A549 treated with Hydrocortisone at 1 μM for 4 hours (cell line): ENCODE measurements around the gene PTGES2. TPM values are rescaled to one million over a fixed set of nuclear protein-coding genes. Genes with fewer than 3 reads are reported as not detected.

ENCODE experiments used
- total RNA-seq: library from RNA; stranded (reverse); fragments of 200-300 nt; extraction: Qiagen RNA extraction; gene quantifications from 5 replicates; pipeline ENCODE4 v1.2.3, GENCODE V29; 2022

Gene PTGES2
- 70.5 to 93.8 TPM (median 86.8 TPM) in 5 replicates for total RNA-seq

DNA sequence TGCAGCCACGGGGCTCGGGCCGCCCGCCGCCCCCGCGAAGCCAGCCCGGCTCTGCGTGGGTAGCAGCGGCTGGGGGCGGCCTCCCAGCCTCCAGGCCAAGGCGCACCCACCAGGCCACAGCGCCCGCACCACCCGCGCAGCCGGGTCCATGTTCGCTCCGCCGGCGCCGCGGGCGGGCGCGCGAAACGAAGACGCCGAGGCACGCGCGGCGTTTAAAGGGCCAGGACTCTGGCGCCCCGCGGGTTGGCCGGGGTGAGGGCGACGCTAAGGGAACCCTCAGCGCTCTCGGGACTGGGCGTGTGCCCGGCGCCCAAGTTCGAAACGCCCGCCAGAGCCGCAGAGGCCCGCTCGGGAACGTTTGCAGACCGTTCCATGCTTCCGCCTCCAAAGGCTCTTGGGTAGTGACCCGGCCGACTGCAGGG is at the start of gene PTGES2:
Gene PTGES2 (minus strand): TSS at position 162 of the 422 bp plus-strand sequence. CDS start 12 bp downstream, at position 150.

DNA sequence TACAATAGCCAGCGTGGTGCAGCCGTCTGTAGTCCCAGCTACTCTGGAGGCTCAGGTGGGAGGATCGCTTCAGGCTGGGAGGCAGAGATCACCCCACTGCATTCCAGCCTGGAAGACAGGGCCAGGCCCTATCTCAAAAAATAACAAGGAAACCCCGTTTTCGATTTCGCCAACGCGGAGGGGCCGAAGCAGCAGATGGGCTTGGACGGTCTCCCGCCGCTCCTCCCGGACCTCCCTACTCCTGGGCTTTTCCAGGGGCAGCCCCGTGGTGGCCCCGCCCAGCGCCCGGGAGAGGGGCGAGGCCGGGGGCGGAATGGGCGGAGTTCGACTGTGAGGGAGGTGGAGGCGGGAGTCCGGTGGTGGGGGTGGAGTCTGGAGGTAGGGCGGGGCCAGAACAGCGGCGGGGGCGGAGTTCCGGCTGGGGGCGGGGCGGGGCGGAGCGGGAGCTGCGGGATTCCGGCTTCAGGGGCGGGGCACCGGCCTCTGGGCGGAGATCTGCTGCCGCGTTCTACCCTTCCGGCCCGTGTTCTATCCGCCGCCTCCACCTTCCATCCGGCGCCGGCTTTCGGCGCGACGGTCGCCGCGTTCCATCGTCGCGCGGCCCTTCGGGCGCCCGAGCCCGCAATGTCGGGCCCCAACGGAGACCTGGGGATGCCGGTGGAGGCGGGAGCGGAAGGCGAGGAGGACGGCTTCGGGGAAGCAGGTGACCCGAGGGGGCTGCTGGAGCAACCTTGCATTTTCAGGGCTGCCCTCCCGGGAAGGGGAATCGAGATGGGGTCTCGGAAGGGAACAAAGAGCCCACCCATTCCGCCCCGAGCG is 32.5 kb upstream of the PTGES2 start, which contains the start of gene BBLN:
Gene BBLN (plus strand): TSS at position 482 of the 819 bp plus-strand sequence. CDS start 143 bp downstream, at position 625.

DNA sequence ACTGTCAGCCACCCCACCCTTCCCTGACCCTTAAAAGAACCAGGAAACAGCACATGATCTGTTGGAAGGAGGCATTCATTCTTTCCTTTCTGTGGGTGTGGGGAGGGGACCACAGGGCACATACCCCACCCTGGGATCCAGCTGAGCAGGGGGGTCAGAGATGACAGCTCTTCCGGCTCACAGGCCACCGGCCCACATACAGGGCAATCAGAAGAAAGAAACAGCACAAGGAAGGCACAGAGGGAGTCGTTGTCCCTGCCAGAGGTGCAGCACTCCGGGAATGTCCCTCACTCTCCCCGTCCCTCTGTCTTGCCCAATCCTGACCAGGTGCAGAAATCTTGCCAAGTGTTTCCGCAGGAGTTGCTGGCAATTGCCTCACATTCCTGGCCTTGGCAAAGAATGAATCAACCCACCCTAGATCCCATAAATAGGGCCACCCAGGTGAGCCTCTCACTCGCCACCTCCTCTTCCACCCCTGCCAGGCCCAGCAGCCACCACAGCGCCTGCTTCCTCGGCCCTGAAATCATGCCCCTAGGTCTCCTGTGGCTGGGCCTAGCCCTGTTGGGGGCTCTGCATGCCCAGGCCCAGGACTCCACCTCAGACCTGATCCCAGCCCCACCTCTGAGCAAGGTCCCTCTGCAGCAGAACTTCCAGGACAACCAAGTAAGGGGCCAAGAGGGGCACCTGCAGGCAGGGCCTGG is 21.6 kb upstream of the PTGES2 start, which contains the start of gene LCN2:
Gene LCN2 (plus strand): TSS at position 453 of the 701 bp plus-strand sequence. CDS start 73 bp downstream, at position 526.

Other genes starting within 250 kb of the PTGES2 start
- gene ST6GALNAC6, start 228.1 kb downstream of the PTGES2 start, total RNA-seq, result 18.3 to 23.7 TPM (median 21.6 TPM) in 5 replicates
- gene ST6GALNAC4, start 210.7 kb downstream of the PTGES2 start, total RNA-seq, result 13.9 to 17.2 TPM (median 16.3 TPM) in 5 replicates
- gene PIP5KL1, start 197.0 kb downstream of the PTGES2 start, total RNA-seq, result 1.5 to 2.1 TPM (median 1.6 TPM) in 5 replicates
- gene DPM2, start 189.9 kb downstream of the PTGES2 start, total RNA-seq, result 35.2 to 42.8 TPM (median 42.5 TPM) in 5 replicates
- 41.9 to 56.2 TPM (median 44.3 TPM) in 5 replicates for gene EEIG1, start 146.7 kb downstream of the PTGES2 start, total RNA-seq
- gene NAIF1, start 60.4 kb downstream of the PTGES2 start, total RNA-seq, result 5.6 to 7.4 TPM (median 7.2 TPM) in 5 replicates
- 7.2 to 8.4 TPM (median 8.0 TPM) in 5 replicates for gene SLC25A25, start 59.5 kb downstream of the PTGES2 start, total RNA-seq
- 2.8 to 5.4 TPM (median 3.3 TPM) in 5 replicates for gene LCN2, start 21.7 kb upstream of the PTGES2 start, total RNA-seq
- gene BBLN, start 32.5 kb upstream of the PTGES2 start, total RNA-seq, result 34.6 to 71.9 TPM (median 63.7 TPM) in 5 replicates
- gene CIZ1, start 63.8 kb upstream of the PTGES2 start, total RNA-seq, result 78.3 to 92.7 TPM (median 80.6 TPM) in 5 replicates
- gene DNM1, start 75.7 kb upstream of the PTGES2 start, total RNA-seq, result 79.3 to 92.9 TPM (median 87.9 TPM) in 5 replicates
- gene GOLGA2, start 148.3 kb upstream of the PTGES2 start, total RNA-seq, result 39.1 to 52.6 TPM (median 45.9 TPM) in 5 replicates
- gene SWI5, start 148.5 kb upstream of the PTGES2 start, total RNA-seq, result 38.8 to 46.0 TPM (median 43.7 TPM) in 5 replicates
- 39.4 to 51.8 TPM (median 47.4 TPM) in 5 replicates for gene TRUB2, start 194.7 kb upstream of the PTGES2 start, total RNA-seq
- 46.0 to 60.9 TPM (median 56.5 TPM) in 5 replicates for gene COQ4, start 195.1 kb upstream of the PTGES2 start, total RNA-seq
- 43.0 to 51.7 TPM (median 44.7 TPM) in 5 replicates for gene SLC27A4, start 212.8 kb upstream of the PTGES2 start, total RNA-seq
- 72.5 to 89.1 TPM (median 82.5 TPM) in 5 replicates for gene URM1, start 243.6 kb upstream of the PTGES2 start, total RNA-seq